Measurements from ENCODE around the gene CENPC. TPM values are rescaled to one million over a fixed set of nuclear protein-coding genes. Genes with fewer than 3 reads are reported as not detected.

The CENPC gene, protein sequence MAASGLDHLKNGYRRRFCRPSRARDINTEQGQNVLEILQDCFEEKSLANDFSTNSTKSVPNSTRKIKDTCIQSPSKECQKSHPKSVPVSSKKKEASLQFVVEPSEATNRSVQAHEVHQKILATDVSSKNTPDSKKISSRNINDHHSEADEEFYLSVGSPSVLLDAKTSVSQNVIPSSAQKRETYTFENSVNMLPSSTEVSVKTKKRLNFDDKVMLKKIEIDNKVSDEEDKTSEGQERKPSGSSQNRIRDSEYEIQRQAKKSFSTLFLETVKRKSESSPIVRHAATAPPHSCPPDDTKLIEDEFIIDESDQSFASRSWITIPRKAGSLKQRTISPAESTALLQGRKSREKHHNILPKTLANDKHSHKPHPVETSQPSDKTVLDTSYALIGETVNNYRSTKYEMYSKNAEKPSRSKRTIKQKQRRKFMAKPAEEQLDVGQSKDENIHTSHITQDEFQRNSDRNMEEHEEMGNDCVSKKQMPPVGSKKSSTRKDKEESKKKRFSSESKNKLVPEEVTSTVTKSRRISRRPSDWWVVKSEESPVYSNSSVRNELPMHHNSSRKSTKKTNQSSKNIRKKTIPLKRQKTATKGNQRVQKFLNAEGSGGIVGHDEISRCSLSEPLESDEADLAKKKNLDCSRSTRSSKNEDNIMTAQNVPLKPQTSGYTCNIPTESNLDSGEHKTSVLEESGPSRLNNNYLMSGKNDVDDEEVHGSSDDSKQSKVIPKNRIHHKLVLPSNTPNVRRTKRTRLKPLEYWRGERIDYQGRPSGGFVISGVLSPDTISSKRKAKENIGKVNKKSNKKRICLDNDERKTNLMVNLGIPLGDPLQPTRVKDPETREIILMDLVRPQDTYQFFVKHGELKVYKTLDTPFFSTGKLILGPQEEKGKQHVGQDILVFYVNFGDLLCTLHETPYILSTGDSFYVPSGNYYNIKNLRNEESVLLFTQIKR
- polyA plus RNA-seq, result 18.7 TPM

DNA sequence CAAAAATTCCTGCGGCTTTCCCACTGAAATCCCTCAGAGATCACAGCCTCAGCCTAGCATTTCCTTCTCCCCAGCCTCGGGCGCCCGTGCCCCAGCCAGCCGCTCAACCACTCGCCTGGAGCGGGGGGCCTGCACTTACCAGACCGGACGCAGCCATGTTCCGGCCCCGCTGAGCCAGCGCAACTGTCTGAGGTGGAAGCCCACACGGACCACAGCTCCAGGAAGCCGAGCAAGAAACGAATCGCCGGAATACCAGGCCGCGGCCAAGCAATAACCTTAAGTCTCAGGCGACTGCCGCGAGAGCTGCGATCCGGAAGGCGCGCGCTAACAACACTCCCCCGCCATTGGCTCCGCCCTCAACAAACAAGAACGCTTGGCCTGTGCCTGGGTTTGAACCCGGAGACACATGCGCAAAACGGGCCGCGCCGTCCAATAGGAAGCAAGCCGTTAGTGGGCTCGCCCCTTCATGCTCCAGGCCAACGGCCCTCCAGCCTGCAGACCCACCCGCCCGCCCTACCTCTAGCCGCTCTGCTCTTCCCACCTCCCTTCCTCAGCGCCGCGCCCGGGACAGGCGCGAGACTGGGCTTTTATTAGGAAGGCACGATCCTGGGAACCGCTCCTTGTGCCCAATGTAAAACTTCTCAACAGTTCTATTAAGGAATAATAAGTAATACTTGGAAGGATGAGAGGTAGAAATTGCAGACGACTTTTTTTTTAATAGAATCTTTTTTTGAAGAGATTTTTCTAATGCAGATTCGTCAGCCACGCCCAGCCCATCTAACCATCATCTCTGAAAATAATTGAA lies at the start of gene CENPC:
TSS of gene CENPC (minus strand) at position 305 of the 805 bp plus-strand sequence. CDS start at position 157, 148 bp downstream.
- H3K9me3 Mint-ChIP-seq, result no peaks in the 10 kb centered on the region
- H3K4me3 Mint-ChIP-seq, result peak within 1 kb of the TSS; percentile 98 to 100 (median 99)
- peaks cover 1% of the 10 kb centered on the region for H3K36me3 Mint-ChIP-seq
- H3K4me1 Mint-ChIP-seq, result peaks cover 19 to 38% (median 35%) of the 10 kb centered on the region in 3 donors
- no peaks in the 10 kb centered on the region for H3K27me3 Mint-ChIP-seq
- peak within 1 kb of the TSS; percentile 98 to 100 (median 100) for H3K27ac Mint-ChIP-seq

DNA sequence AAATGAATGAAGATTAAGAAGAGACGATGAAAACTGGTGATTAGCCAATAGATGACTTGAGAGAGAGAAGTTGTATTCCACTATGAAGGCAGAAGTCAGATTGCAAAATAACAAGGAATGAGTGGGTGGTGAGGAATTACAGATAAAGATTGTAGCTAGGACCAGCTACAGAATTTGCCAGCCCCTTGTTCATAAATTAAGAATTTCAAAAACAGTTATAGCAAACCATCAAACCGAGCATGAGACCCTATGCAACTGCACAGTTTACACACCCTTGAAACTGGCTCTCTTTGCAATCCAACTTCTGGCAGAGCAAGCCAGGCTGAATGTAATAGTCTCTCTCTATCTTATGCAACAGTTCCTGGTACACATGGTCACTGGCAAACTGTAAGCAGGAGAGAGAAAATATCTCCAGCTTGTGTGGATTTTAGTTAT lies 48.5 kb upstream of the CENPC start:
- Mint-ChIP-seq H3K27ac (no peak overlapping the region), H3K4me1 (peaks cover 16 to 24% (median 21%) of the 10 kb centered on the region in 3 donors), H3K27me3 (no peaks in the 10 kb centered on the region), H3K36me3 (peaks cover 34% of the 10 kb centered on the region), H3K4me3 (no peak overlapping the region), H3K9me3 (peaks cover 0 to 3% (median 0%) of the 10 kb centered on the region in 3 donors)

DNA sequence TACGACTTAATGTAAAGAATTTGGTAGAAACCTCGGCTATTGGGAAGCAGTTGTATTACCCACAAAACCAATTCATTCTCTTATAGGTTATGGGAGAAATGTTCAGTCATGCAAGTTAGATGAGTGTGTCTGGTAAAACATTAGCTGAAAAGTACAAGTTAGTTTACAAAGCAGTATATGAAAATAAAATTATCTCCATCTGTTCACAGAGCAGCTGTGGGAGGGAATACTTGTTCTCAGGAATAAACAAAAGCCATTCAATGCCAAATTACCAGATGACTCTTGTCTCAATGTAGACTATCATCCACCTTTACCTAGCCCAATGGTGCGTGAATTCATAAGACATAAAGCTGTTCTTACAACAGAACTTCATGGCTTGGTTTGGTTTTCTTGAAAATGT lies 41.9 kb upstream of the CENPC start:
- H3K36me3 Mint-ChIP-seq, result peaks cover 23% of the 10 kb centered on the region
- H3K9me3 Mint-ChIP-seq, result no peaks in the 10 kb centered on the region
- H3K27me3 Mint-ChIP-seq, result no peaks in the 10 kb centered on the region

DNA sequence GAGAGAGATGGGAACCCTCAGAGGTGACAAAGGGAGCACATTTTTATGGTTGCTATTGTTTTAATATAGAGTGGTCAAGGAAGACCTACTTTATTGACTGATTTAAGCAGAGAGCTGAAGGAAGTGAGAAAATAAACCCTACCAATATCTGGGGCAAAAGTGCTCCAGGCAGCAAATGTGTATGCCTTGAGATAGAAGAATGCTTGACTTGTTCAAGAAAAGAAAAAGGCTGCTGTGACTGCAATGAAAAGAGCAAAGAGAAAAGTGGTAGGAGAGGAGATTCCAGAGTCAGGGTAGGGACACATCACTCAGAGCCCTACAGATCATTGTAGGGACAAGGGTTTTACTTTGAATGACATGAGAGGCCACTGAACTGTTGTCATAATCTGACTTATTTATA lies 39.2 kb upstream of the CENPC start:
- Mint-ChIP-seq H3K4me3 (no peak overlapping the region), H3K9me3 (no peaks in the 10 kb centered on the region), H3K27ac (peak overlapping the region in 1 of 3 donors; percentile 65), H3K4me1 (peaks cover 19 to 28% (median 25%) of the 10 kb centered on the region in 3 donors), H3K36me3 (peaks cover 18% of the 10 kb centered on the region), H3K27me3 (no peaks in the 10 kb centered on the region)

More for the DNA sequence above, 41.9 kb upstream of the CENPC start:
- Mint-ChIP-seq H3K4me3 (no peak overlapping the region), H3K4me1 (peaks cover 2 to 13% (median 12%) of the 10 kb centered on the region in 3 donors), H3K27ac (no peak overlapping the region)

DNA sequence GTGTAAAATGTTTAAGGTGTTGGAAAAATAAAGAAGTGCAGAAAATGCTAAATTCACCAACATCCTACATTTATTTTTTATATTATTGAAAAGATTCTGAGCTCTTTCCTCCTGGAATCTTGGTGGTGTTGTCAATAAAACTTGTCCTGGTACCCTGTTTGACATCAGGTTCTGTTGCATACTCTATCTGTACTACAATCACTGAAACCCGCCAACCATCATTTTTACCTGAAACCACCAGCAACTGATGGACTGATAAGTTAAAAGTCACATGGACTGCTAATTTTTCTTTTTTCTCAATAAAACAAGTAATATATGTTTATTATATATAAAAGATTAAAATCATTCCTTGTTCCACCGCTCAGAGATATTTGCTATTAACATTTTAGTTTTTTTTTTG lies 36.6 kb upstream of the CENPC start:
- peaks cover 25 to 34% (median 33%) of the 10 kb centered on the region in 3 donors for H3K4me1 Mint-ChIP-seq
- H3K27ac Mint-ChIP-seq, result peak overlapping the region; percentile 43 to 96 (median 93)
- peak overlapping the region in 3 of 4 donors; percentile 1 to 55 (median 28) for H3K4me3 Mint-ChIP-seq
- no peaks in the 10 kb centered on the region for H3K9me3 Mint-ChIP-seq
- H3K27me3 Mint-ChIP-seq, result no peaks in the 10 kb centered on the region
- peaks cover 23% of the 10 kb centered on the region for H3K36me3 Mint-ChIP-seq

DNA sequence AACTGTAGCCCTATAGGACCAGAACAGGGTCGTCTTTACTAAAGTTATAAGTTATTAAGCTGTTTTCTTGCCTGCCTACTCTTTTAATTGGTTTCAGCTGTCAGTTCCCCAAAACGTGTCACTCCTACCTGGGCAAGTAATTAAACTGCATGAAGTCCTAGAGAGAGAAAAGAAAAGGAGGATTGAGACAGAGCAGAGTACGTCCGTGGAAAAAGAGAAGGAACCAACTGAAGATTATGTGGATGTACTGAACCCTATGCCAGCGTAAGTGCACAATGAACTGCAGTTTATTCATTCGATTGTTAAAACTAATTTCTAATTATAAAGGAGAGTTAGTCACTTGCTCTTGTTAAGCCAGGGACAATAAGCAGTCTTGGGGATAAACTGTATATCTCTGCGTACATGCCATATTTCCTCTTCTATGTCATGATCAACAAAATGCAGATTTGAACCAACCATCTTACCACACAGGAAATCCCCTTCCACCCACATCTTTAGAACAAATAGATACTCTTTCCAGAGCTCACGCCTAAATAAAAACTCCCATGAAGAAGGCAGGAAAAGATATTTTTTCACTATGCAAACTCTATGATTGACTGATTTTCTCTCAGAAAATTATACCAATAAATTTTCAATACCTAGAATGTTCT lies 36.0 kb upstream of the CENPC start:
- peaks cover 29 to 38% (median 33%) of the 10 kb centered on the region in 3 donors for H3K4me1 Mint-ChIP-seq
- H3K4me3 Mint-ChIP-seq, result peak overlapping the region; percentile 1 to 72 (median 64)
- H3K36me3 Mint-ChIP-seq, result peaks cover 26% of the 10 kb centered on the region
- no peaks in the 10 kb centered on the region for H3K27me3 Mint-ChIP-seq
- H3K27ac Mint-ChIP-seq, result peak overlapping the region; percentile 43 to 96 (median 93)
- no peaks in the 10 kb centered on the region for H3K9me3 Mint-ChIP-seq

DNA sequence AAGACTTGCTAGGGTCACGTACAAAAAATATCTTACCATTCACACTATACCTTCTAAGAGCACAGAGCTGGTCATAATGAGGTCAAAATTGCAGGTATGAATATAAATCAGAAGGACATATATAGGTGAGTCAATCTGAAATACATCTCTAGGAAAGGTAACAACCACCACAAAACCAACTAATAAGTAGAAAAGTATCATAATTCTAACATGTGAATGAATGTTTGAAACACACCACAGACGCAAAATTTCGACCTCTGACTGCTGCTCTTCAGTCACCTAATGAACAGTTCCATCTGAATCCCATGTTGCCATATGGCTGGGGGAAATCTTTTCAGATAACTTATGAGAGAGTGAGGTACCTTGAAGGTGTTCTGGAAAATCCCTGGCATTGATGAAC lies 35.3 kb upstream of the CENPC start:
- Mint-ChIP-seq H3K27ac (peak overlapping the region; percentile 43 to 96 (median 93)), H3K4me1 (peaks cover 34 to 42% (median 39%) of the 10 kb centered on the region in 3 donors), H3K27me3 (no peaks in the 10 kb centered on the region), H3K9me3 (no peaks in the 10 kb centered on the region), H3K36me3 (peaks cover 23% of the 10 kb centered on the region), H3K4me3 (peak overlapping the region in 2 of 4 donors; percentile 1 to 64)

DNA sequence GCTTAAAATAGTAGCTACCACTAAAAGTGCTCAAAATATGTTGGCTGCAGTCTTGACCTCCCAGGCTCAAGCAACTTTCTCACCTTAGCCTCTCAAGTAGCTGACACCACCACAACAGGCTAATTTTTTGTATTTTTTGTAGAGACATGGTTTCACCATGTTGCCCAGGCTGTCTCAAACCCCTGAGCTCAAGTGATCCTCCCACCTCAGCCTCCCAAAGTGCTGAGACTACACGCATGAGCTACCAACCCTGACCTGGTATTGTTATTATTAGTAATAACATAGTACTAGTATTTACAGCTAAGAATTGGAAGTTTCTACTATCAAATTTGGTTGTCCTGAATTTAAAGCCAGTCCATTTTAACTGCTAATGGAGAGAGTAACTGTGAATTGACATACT lies 31.2 kb upstream of the CENPC start:
- peaks cover 51 to 60% (median 55%) of the 10 kb centered on the region in 3 donors for H3K4me1 Mint-ChIP-seq
- peaks cover 16% of the 10 kb centered on the region for H3K36me3 Mint-ChIP-seq

DNA sequence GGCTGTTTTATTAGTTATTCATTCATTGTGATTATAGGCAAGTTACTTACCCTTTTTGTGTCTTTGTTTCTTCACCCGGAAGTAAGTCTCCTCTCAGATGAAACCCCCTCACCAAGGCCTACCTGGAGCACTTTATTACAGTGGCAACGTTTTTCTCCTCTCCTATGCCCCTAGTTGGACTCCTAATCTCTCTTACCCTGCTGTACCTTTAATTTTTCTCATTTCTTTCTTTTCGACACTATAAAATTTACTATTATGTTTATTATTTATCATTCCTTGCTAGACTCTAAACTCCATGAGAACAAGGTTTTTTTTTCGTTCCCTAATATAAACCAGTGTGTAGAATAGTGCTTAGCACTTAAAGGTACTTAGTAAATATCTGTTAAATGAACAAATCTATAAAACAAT lies 30.8 kb upstream of the CENPC start:
- Mint-ChIP-seq H3K4me1 (peaks cover 46 to 59% (median 50%) of the 10 kb centered on the region in 3 donors), H3K4me3 (peak overlapping the region; percentile 9 to 87 (median 77)), H3K9me3 (no peaks in the 10 kb centered on the region), H3K27ac (peak overlapping the region; percentile 76 to 97 (median 96)), H3K27me3 (no peaks in the 10 kb centered on the region), H3K36me3 (peaks cover 14% of the 10 kb centered on the region)

More for the DNA sequence above, 31.2 kb upstream of the CENPC start:
- Mint-ChIP-seq H3K27me3 (no peaks in the 10 kb centered on the region), H3K9me3 (no peaks in the 10 kb centered on the region), H3K4me3 (peak overlapping the region in 2 of 4 donors; percentile 29 to 86), H3K27ac (peak overlapping the region; percentile 76 to 97 (median 96))

DNA sequence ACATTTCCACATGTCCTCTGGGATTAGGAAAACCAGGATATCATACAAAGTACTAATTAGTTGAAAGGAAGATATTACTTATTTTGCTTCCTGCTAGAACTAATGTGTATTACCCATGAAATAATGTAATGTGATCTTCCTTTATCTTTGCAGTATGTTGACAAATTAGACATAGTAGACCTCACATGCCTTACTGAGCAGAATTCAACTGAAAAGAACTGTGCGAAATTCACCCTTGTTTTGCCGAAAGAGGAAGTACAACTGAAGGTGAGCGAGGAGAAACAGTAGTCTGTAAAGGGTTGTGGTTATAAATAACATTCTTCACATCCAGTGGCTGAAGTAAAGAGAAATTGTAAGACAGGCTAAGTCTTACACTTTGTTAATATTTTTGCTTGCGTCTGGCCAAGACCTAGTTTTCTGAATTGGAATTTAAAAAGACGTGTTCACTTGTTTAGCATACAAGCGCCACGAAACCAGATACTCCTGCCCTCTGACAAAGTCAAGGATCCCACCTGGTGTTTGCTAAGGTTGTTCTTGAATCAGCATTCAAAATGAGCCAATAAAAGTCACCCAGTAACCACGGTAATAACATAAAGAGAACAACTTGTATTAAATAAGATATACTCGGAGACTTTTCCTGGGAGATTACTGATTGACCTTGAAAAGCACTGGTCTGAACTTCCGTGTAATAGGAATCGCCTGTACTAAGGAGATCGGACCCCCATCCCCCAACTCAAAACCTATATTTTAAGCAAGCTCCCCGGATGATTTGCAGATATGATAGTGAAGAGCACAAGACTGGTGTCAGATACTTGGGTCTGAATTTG lies 30.1 kb upstream of the CENPC start:
- Mint-ChIP-seq H3K9me3 (no peaks in the 10 kb centered on the region), H3K36me3 (peaks cover 16% of the 10 kb centered on the region), H3K4me1 (peaks cover 40 to 55% (median 46%) of the 10 kb centered on the region in 3 donors), H3K4me3 (peak overlapping the region; percentile 9 to 87 (median 77)), H3K27me3 (no peaks in the 10 kb centered on the region), H3K27ac (peak overlapping the region; percentile 76 to 97 (median 96))

DNA sequence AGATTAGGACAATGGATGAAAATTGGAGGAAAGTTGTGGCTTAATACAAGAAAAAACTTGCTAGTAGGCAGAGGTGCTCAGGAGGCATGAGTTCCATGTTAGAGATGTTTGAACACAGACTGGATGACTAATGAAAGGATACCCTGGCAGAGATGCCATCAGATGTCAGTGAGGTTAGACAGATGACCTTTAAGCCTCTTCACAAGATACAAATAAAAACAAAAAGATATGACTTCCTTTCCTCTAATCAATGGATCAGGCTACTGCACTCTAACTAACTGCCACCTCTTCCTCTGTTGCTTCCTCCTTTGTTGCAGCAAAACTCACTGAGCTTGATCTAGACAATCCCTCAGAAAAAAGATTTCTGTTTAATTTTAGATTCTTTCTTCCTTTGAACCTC lies 27.9 kb upstream of the CENPC start:
- Mint-ChIP-seq H3K27ac (peak overlapping the region; percentile 72 to 92 (median 80)), H3K27me3 (no peaks in the 10 kb centered on the region), H3K4me3 (peak overlapping the region in 3 of 4 donors; percentile 44 to 79 (median 49)), H3K4me1 (peaks cover 40 to 54% (median 46%) of the 10 kb centered on the region in 3 donors), H3K36me3 (peaks cover 10% of the 10 kb centered on the region), H3K9me3 (no peaks in the 10 kb centered on the region)

DNA sequence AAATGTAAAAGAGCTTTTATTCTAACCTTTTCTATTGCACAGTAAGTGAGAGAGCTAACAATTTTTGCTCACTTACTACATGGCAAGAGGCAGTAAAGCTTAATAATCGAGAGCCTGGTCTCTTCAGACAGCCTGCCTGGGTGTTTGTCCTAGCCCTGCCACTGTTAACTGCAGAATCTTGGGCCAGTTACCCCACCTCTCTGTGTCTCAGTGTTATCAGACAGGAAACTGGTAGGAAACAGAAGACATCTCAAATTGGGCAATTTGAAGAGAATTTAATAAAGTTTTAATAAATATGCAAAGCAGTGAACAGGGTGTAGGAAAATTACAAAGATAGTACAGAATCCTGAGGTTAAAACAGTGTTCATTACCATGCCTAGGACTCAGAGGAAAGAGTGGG lies 26.7 kb upstream of the CENPC start:
- Mint-ChIP-seq H3K27ac (peak overlapping the region; percentile 72 to 92 (median 80)), H3K4me3 (peak overlapping the region in 2 of 4 donors; percentile 44 to 59), H3K27me3 (no peaks in the 10 kb centered on the region), H3K9me3 (no peaks in the 10 kb centered on the region), H3K36me3 (peaks cover 11% of the 10 kb centered on the region), H3K4me1 (peaks cover 44 to 59% (median 52%) of the 10 kb centered on the region in 3 donors)

DNA sequence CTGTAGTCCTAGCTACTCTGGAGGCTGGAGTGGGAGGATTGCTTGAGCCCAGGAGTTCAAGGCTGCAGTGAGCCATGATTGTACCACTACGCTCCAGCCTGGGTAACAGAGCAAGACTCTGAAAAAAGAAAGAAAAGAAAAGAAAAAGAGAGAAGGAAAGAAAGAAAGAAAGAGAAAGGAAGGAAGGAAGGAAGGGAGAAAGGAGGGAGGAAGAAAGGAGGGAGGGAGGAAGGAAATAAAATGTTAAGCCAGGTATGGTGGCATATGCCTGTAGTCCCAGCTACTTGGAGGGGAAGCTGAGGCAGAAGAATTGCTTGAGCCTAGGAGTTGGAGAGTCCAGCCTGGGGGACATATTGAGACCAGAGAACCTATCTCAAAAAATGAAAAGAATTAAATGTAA lies 25.2 kb upstream of the CENPC start:
- peak overlapping the region in 1 of 4 donors; percentile 67 for H3K4me3 Mint-ChIP-seq
- H3K27ac Mint-ChIP-seq, result peak overlapping the region in 2 of 3 donors; percentile 89
- no peaks in the 10 kb centered on the region for H3K9me3 Mint-ChIP-seq
- peaks cover 47 to 55% (median 48%) of the 10 kb centered on the region in 3 donors for H3K4me1 Mint-ChIP-seq
- peaks cover 11% of the 10 kb centered on the region for H3K36me3 Mint-ChIP-seq
- no peaks in the 10 kb centered on the region for H3K27me3 Mint-ChIP-seq
